ENCODE results near the gene PCNX1.

- no peak for TF ChIP-seq POLR2A (IDR thresholded peaks at IDR 0.05; ENCODE audit: low read depth, low read length)
- no peak for TF ChIP-seq ELK1 (IDR thresholded peaks at IDR 0.05; ENCODE audit: borderline replicate concordance, low read depth, low read length)
- TF ChIP-seq CTCF (conservative IDR thresholded peaks at IDR 0.05; ENCODE audit: low read depth, low read length) = no peak
- no peak for TF ChIP-seq RCOR1 (IDR thresholded peaks at IDR 0.05; ENCODE audit: insufficient replicate concordance, low read length)
- TF ChIP-seq MAFK (IDR thresholded peaks at IDR 0.05; ENCODE audit: low read depth, low read length) = no peak
- no peak for TF ChIP-seq BHLHE40 (IDR thresholded peaks at IDR 0.05; ENCODE audit: low read depth, low read length)
Measured at GRCh38 chr14:71062581-71063303, 155.5 kb downstream of the PCNX1 start.
